Natural killer cell treated with Interleukin-12 subunit alpha and Interleukin-12 subunit beta and Interleukin-15 and Interleukin-18, amount 100 ng/mL, for 72 hours (primary cell): ENCODE data around the gene ZNF709. TPM values are rescaled to one million over a fixed set of nuclear protein-coding genes. Genes with fewer than 3 reads are reported as not detected.
"Not testable (repeated sequence)": the region's sequence is repeated elsewhere in the genome, so short reads cannot be mapped to it uniquely, and the experiment has no call there.

Source experiments
- ATAC-seq, 2 donors: fragments of 150-1000 bp; cut with Tn5 transposase in 1 of 2; sonication (Bioruptor Pico), chemical (Tn5 transposase) in 1 of 2; 2 replicates each; pipeline ENCODE4 v1.10.0; 2021
- DNase-seq: peaks from one replicate; pipeline ENCODE4 v3.0.0; 2022; ENCODE audit warnings: low spot score
- H3K27ac Mint-ChIP-seq, 2 donors: 1 replicate in 1 of 2; 2 replicates in 1 of 2; pipeline ENCODE4 v1.8.0; 2022; ENCODE audit warnings: mixed read lengths in 2 of 2, mild to moderate bottlenecking in 1 of 2, moderate library complexity in 1 of 2
- H3K27me3 Mint-ChIP-seq, 2 donors: 1 replicate in 1 of 2; 2 replicates in 1 of 2; pipeline ENCODE4 v1.8.0; 2022; ENCODE audit warnings: mixed read lengths in 2 of 2
- H3K36me3 Mint-ChIP-seq: one replicate; pipeline ENCODE4 v1.8.0; 2022; ENCODE audit warnings: mixed read lengths
- H3K4me1 Mint-ChIP-seq, 2 donors: 1 replicate in 1 of 2; 2 replicates in 1 of 2; pipeline ENCODE4 v1.8.0; 2022; ENCODE audit warnings: low read depth in 2 of 2, mixed read lengths in 2 of 2, mild to moderate bottlenecking in 1 of 2
- H3K4me3 Mint-ChIP-seq: one replicate; pipeline ENCODE4 v1.8.0; 2022; ENCODE audit warnings: mixed read lengths
- H3K9me3 Mint-ChIP-seq: 2 replicates; pipeline ENCODE4 v1.8.0; 2022; ENCODE audit warnings: mixed read lengths
- total RNA-seq, 2 donors: library from RNA; stranded (reverse); gene quantifications; one replicate each; pipeline ENCODE4 v1.2.3, GENCODE V29; 2022

ZNF709 gene
- total RNA-seq, 2 donors from 2014 or later, result 1.3 to 1.6 TPM

- peaks cover 14% of the 10 kb centered on the region for H3K9me3 Mint-ChIP-seq
- no peak for ATAC-seq
- no peaks in the 10 kb centered on the region for H3K27me3 Mint-ChIP-seq
- no peak overlapping the region for H3K4me3 Mint-ChIP-seq
- no peak overlapping the region for H3K27ac Mint-ChIP-seq
- peaks cover 33% of the 10 kb centered on the region for H3K36me3 Mint-ChIP-seq
- DNase-seq, result no peak
- H3K4me1 Mint-ChIP-seq, result no peaks in the 10 kb centered on the region
These were observed 58.7 kb downstream of the ZNF709 start for GRCh38 chr19:12425888-12426274.

- no peak overlapping the region for H3K4me3 Mint-ChIP-seq
- no peak for DNase-seq
- no peaks in the 10 kb centered on the region for H3K27me3 Mint-ChIP-seq
- H3K36me3 Mint-ChIP-seq, result peaks cover 30% of the 10 kb centered on the region
- no peaks in the 10 kb centered on the region for H3K4me1 Mint-ChIP-seq
- no peak for ATAC-seq
- peaks cover 9% of the 10 kb centered on the region for H3K9me3 Mint-ChIP-seq
- no peak overlapping the region for H3K27ac Mint-ChIP-seq
These were observed 59.3 kb downstream of the ZNF709 start for GRCh38 chr19:12425236-12425887.

GRCh38 chr19:12417273-12417672 is 67.3 kb downstream of the ZNF709 start:
- ATAC-seq, H3K27ac Mint-ChIP-seq, DNase-seq, H3K27me3 Mint-ChIP-seq, H3K9me3 Mint-ChIP-seq, H3K4me3 Mint-ChIP-seq, H3K4me1 Mint-ChIP-seq: not testable (repeated sequence)
- H3K36me3 Mint-ChIP-seq, result peaks cover 17% of the 10 kb centered on the region

- Mint-ChIP-seq H3K27me3 (no peaks in the 10 kb centered on the region), H3K4me3 (no peak overlapping the region), H3K27ac (no peak overlapping the region), H3K36me3 (peaks cover 12% of the 10 kb centered on the region), H3K4me1 (peaks cover 0 to 2% of the 10 kb centered on the region in 2 donors), H3K9me3 (peaks cover 7% of the 10 kb centered on the region)
- DNase-seq (no peak), ATAC-seq (no peak)
These were observed 72.7 kb downstream of the ZNF709 start for GRCh38 chr19:12411893-12412292.

Other genes starting within 250 kb of the ZNF709 start
- gene ZNF44, start 189.9 kb downstream of the ZNF709 start, total RNA-seq, result 10 to 100 TPM; 11.7 to 15.7 TPM
- gene ZNF563, start 151.2 kb downstream of the ZNF709 start, total RNA-seq, result 1 to 10 TPM; 2.3 TPM
- 1 to 10 TPM in 1 of 2 donors, under 1 TPM in 1; 0.47 to 3.2 TPM for gene ZNF442, start 119.1 kb downstream of the ZNF709 start, total RNA-seq
- gene ZNF799, start 83.5 kb downstream of the ZNF709 start, total RNA-seq, result 1 to 10 TPM; 3.2 to 6.4 TPM
- gene ZNF443, start 43.8 kb downstream of the ZNF709 start, total RNA-seq, result 1 to 10 TPM; 2.2 to 2.5 TPM
- 10 to 100 TPM; 12.5 to 13.2 TPM for gene ZNF564, start 66.7 kb upstream of the ZNF709 start, total RNA-seq
- gene ZNF490, start 126.0 kb upstream of the ZNF709 start, total RNA-seq, result 10 to 100 TPM; 12.5 to 15.6 TPM
- 10 to 100 TPM; 28.7 to 29.1 TPM for gene ZNF791, start 126.1 kb upstream of the ZNF709 start, total RNA-seq
- 100 to 1,000 TPM; 135 to 199 TPM for gene MAN2B1, start 181.9 kb upstream of the ZNF709 start, total RNA-seq
- gene WDR83, start 182.0 kb upstream of the ZNF709 start, total RNA-seq, result 10 to 100 TPM; 18.6 to 25.1 TPM
- gene DHPS, start 197.1 kb upstream of the ZNF709 start, total RNA-seq, result 100 to 1,000 TPM; 127 to 148 TPM
- not detected for gene GNG14, start 203.2 kb upstream of the ZNF709 start, total RNA-seq
- 10 to 100 TPM in 1 of 2 donors, 1 to 10 TPM in 1; 5.6 to 15.4 TPM for gene FBXW9, start 211.8 kb upstream of the ZNF709 start, total RNA-seq
- gene TNPO2, start 239.1 kb upstream of the ZNF709 start, total RNA-seq, result 100 to 1,000 TPM in 1 of 2 donors, 10 to 100 TPM in 1; 76.9 to 229 TPM
- 100 to 1,000 TPM; 154 to 196 TPM for gene TRIR, start 249.9 kb upstream of the ZNF709 start, total RNA-seq